ELF-1 (cell line): ENCODE results near the gene NKIRAS2.

ENCODE experiments used
- DNase-seq: peaks from one replicate; pipeline ENCODE4 v3.0.0-alpha.2; 2016; ENCODE audit warnings: low read depth, low spot score

Gene NKIRAS2

DNA sequence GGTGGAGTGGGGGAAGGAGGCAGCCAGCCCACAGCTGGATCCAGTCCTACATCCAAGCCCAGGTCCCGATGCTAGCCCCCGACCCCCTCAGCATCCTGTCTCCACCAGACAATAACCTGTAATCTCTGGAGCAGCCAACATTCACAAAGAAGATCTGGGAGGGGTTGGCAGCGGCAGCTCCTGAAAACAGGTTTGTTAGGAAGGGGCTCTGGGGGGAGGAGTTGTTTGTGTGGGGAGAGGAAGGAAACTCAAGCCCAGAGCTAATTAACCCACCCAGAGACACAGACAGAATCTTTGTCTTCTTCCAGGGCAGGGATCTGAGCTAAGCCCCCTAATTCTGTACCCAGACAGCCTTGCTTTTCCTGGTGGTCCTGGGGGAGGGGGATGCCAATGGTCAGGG, 35.1 kb downstream of the NKIRAS2 start:
- peak; percentile 50 for DNase-seq

- no peak for DNase-seq
Measured at GRCh38 chr17:42055496-42055895, 35.6 kb downstream of the NKIRAS2 start.

DNA sequence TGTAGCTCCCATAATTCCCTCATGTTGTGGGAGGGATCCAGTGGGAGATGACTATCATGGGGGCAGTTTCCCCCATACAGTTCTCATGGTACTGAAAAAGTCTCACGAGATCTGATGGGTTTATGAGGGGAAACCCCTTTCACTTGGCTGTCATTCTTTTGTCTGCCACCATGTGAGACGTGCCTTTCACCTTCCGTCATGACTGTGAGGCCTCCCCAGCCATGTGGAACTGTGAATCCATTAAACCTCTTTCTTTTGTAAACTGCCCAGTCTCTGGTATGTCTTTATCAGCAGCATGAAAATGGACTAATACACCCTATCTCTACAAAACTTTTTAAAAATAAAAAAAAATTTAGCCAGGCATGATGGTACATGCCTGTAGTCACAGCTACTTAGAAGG, 36.7 kb downstream of the NKIRAS2 start:
- no peak for DNase-seq

GRCh38 chr17:42058063-42058462, 38.2 kb downstream of the NKIRAS2 start:
- DNase-seq, result no peak

GRCh38 chr17:42059815-42060214, 39.9 kb downstream of the NKIRAS2 start:
- DNase-seq, result no peak

- DNase-seq, result no peak
Measured at GRCh38 chr17:42060231-42060630, 40.3 kb downstream of the NKIRAS2 start.

DNA sequence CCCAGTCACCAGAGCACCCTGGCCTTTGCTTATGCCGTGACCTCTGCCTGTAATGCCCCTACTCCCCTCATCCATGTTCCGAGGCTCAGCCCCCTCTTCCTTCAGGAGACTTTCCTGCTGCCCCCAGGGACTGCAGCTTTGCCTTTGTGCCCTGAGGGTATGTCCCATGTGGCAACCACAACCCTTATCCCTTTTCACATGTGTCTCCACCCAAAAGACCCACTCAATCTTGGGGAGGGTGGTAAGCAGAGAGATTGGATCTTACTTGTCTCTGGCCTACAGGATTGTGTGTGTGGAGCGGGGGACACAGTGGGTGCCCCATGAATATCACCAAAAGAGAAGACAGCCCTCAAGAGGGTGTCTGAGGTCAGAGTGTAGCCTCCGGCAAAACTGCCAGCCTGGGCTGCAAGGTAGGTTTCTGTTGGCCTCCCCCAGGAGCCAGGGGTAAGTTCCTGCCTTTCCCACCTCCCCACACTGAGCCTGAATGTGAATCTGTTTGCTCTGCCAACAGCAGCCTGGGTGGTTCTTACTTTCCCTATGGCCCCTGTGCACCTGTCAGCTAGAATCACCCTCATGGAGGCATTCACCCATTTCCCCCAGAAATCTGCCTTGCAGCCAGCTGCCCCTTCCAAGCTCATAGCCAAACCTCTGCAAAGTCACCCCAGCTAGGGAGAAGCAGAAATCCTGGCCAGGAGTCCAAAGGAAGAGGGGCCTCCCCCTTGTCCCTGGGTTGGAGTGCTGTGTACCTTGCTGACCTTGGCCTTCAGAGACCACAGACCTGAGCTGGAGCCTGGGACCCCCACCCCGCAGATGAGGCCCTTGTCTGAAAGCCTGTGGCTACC, 42.0 kb downstream of the NKIRAS2 start:
- DNase-seq, result no peak

DNA sequence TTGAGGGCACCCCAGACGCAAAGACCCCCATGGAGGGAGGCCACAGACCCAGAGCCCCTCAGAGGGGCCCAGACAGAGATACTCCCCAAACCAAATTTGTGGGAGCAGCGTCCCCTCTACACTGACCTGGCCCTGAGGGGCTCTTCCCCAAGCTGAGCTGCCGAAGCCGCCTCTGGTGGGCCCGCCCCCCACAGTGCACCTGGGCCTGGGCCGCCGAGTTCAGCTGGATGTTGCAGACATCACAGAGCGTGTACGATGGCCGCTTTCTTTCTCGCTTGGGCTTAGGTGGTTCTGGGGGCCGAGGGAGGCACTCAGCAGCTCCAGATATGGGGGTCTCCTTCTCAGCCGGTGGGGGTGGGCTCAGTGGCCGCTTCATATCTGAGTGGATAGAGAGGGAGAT, 42.8 kb downstream of the NKIRAS2 start:
- DNase-seq, result no peak

- no peak for DNase-seq
Measured at GRCh38 chr17:42065201-42065600, 45.3 kb downstream of the NKIRAS2 start.

DNA sequence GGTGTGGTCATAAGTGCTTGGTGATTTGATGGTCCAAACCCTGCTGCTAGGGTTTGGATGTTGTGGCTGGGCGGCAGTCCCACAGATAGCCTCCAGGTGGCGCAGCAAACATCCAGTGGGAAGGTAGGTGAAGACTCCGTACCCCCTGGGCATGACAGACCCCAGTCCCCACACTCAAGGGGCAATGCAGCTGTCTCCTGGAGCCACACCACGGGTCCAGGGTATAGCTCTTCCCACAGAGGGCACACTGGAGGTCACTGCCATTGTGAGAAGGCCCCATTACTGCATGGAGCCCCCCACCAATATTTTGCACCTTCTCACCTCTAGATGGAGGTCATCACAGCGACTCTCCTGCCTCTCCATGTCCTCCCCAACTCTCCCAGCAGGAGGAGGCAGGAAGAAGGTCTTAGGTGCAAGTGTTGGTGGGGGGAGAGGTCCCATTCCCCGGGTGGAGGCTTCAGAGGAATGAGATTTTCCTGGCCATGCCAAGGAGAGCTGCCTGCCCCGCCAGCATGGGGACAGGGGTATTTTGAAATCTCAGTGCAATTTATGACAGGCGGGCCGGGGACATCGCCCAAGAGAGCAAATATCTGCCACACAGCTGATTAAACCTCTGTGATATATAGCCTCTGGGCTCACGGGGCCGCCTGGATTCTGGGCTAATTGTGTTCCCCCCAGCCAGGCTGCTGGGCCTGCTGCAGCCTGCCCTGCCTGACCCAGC, 47.6 kb downstream of the NKIRAS2 start:
- DNase-seq, result peak; percentile 91

- no peak for DNase-seq
Measured at GRCh38 chr17:42068979-42069378, 49.1 kb downstream of the NKIRAS2 start.

DNA sequence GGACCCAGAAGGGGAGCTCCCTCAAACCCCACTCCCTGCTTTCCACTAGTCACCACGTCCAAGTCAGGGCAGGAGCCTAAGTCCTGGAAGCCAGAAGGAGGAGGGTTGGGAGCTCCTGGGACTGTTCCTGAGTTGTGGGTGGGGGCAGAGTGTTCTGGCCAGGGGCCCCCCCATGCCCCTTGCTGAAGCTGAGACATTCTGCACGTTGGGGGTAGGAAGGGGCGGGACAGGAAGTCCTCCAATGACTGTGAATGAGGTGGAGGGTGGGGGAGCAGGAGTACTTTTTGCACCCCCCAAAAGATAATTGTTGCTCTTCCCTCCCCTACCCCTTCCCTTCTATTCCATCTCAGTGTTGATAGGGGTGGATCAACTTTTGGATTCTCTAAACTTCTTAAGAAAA, 51.9 kb downstream of the NKIRAS2 start:
- no peak for DNase-seq

DNA sequence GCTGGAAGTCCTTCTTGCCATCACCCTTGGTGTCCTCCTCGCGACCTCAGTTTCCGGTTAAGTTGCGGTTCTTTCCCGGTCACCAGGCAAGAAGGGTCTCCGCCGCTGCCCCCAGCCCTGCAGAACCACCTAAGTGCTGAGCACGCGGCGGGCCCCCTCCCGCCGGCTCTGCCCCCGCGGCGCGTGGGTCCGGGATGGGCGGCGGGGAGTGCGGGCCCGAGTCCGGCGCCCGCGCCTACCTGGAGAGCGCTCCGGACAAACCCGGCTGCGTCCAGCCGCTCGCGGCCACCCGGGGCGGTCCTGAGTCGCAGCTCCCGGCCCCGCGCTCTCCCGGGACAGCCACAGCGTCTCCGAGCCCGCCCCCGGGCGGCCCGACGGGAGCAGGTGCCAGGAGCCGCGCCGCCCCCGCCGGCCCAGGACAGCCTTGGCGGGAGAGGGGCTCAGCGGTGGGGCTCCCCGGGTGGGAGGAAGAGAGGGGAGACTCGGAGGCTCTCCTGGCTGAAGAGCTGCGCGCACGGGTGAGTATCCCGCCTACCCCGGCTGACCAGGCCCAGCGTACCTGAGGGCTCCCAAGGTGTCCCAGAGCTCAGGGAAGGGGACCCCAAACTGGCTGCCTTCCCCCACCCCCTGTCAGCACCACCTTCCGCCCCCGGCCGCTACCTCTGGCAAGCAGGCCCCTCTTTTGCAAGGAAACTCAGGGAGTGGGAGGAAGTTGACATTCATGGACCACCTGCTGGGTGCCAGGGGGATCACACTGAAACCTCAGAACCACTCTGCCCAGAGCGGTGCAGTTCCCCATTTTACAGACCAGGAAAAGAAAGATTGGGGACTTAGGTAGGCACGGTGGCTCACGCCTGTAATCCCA, 52.7 kb downstream of the NKIRAS2 start:
- DNase-seq, result peak; percentile 44
